GM12878 (cell line): Measurements from ENCODE around the gene PRODH. TPM values are rescaled to one million over a fixed set of nuclear protein-coding genes. Genes with fewer than 3 reads are reported as not detected.

Source experiments
- ATAC-seq: fragments of 200-7000 bp; cut with Tn5 transposase; 3 replicates; pipeline ENCODE4 v1.9.1; 2020; ENCODE audit warnings: mild to moderate bottlenecking, moderate library complexity
- BruUV-seq: library from RNA; stranded (reverse); fragments of 400-500 nt; replicated peaks from 2 replicates; lab custom pipeline; 2021; lab: Mats Ljungman, UMichigan
- CTCF ChIA-PET: fragments of 300-600 bp; sonication (Branson Sonifier 250); formaldehyde crosslinking; extraction: SDS; loops from one replicate; lab custom pipeline; 2021; ENCODE audit warnings: inconsistent platforms; lab: Yijun Ruan, JAX
- POLR2A ChIA-PET: fragments of 350-600 bp; formaldehyde crosslinking; extraction: SDS; loops from one replicate; lab custom pipeline; 2021; ENCODE audit warnings: inconsistent platforms; lab: Charles Lee
- RAD21 ChIA-PET: fragments of 300-600 bp; sonication (Branson Sonifier 250); formaldehyde crosslinking; loops from one replicate; lab custom pipeline; 2023; ENCODE audit warnings: antibody characterized with exemption; ENCODE audit not compliant: unreplicated experiment; lab: Charles Lee
- SMC1A ChIA-PET: fragments of 300-600 bp; sonication (Branson Sonifier 250); formaldehyde crosslinking; loops from one replicate; lab custom pipeline; 2023; ENCODE audit not compliant: unreplicated experiment, uncharacterized antibody; lab: Charles Lee
- DNase-seq: peaks from one replicate; pipeline ENCODE4 v3.0.0-alpha.2; 2011; ENCODE audit warnings: low read depth, low spot score
- FAIRE-seq: peaks from 3 replicates; lab custom pipeline; 2011; peaks lifted over from hg19 to GRCh38; lab: Jason Lieb, UNC
- H2AFZ ChIP-seq: 2 replicates; pipeline ENCODE4 v1.6.0; 2011; ENCODE audit warnings: low read depth, low read length, control low read depth; ENCODE audit not compliant: control insufficient read depth
- H3K27ac ChIP-seq: 2 replicates; pipeline ENCODE4 v1.5.1; 2011; ENCODE audit warnings: control low read depth; ENCODE audit not compliant: control insufficient read depth, insufficient read depth
- H3K27me3 ChIP-seq, 2 experiments: replicated peaks in 1 of 2; 2 replicates each; pipeline versions ENCODE4 v1.6.0 to v1.6.1; 2011; ENCODE audit warnings: low read length in 1 of 2; ENCODE audit not compliant: control insufficient read depth in 2 of 2, insufficient read depth in 2 of 2
- H3K36me3 ChIP-seq, 2 experiments: 2 replicates each; pipeline ENCODE4 v1.5.1; 2011; ENCODE audit warnings: low read length in 1 of 2; ENCODE audit not compliant: control insufficient read depth in 2 of 2, insufficient read depth in 2 of 2
- H3K4me1 ChIP-seq: 2 replicates; pipeline ENCODE4 v1.6.1; 2011; ENCODE audit warnings: mild to moderate bottlenecking, low read length, moderate library complexity, mixed read lengths; ENCODE audit not compliant: control insufficient read depth, insufficient read depth
- H3K4me2 ChIP-seq: 2 replicates; pipeline ENCODE4 v1.6.0; 2011; ENCODE audit warnings: control low read depth; ENCODE audit not compliant: control insufficient read depth, insufficient read depth
- H3K4me3 ChIP-seq: fragments of 200-600 bp; sonication (generic); 2 replicates; pipeline ENCODE4 v1.5.1; 2016
- H3K79me2 ChIP-seq: 2 replicates; pipeline ENCODE4 v1.6.0; 2011; ENCODE audit warnings: low read length; ENCODE audit not compliant: control insufficient read depth, insufficient read depth
- H3K9ac ChIP-seq: 2 replicates; pipeline ENCODE4 v1.8.0; 2011; ENCODE audit warnings: low read length, control low read depth, mixed read lengths; ENCODE audit not compliant: control insufficient read depth, insufficient read depth
- H3K9me3 ChIP-seq: replicated peaks from 3 replicates; pipeline ENCODE4 v1.5.1; 2011; ENCODE audit warnings: mild to moderate bottlenecking, low read length; ENCODE audit not compliant: control insufficient read depth, insufficient read depth
- H4K20me1 ChIP-seq: 2 replicates; pipeline ENCODE4 v1.6.0; 2011; ENCODE audit not compliant: control insufficient read depth, insufficient read depth
- LARP7 ChIP-seq: fragments of 450-650 bp; IDR thresholded peaks from 2 replicates; pipeline ENCODE4 v1.6.1; 2017; ENCODE audit warnings: mild to moderate bottlenecking
- WGBS: methylation state at CpG from one replicate; pipeline ENCODE4 v1.1.6; 2016; ENCODE audit warnings: low lambda C conversion rate; ENCODE audit not compliant: insufficient replicate concordance, insufficient coverage; ENCODE audit errors: missing lambda C conversion rate; 5-methylcytosine and 5-hydroxymethylcytosine counted together
- in situ Hi-C: fragments of 300-500 bp; cut with MboI; formaldehyde crosslinking; loops from 9 replicates; pipeline ENCODE4 v1.14.3; 2018; ENCODE audit warnings: mixed read lengths
- intact Hi-C: fragments of 100-400 bp; cut with micrococcal nuclease; formaldehyde crosslinking; loops from one replicate; pipeline ENCODE4 v1.14.2; 2022; ENCODE audit not compliant: unreplicated experiment
- polyA plus RNA-seq, 11 experiments: library from polyadenylated mRNA; depleted of rRNA in 4 of 11; unstranded in 6 of 11; stranded (reverse) in 5 of 11; fragments of >200 nt; fragmentation: Nextera tagmentation in 4 of 11; fragmentation: Illumina TruSeq in 1 of 11; extraction: Ambion mirVana in 4 of 11; extraction: Trizol in 1 of 11; gene quantifications; 1 replicate in 1 of 11; 2 replicates in 10 of 11; pipeline versions ENCODE4 v1.2.1 to v1.2.3, GENCODE V29; 2011 to 2016; ENCODE audit warnings: inconsistent platforms in 2 of 11, missing spikeins in 2 of 11, low read depth in 1 of 11
- total RNA-seq, 4 experiments: library from RNA; depleted of rRNA in 3 of 4; stranded (reverse); fragments of >200 nt in 3 of 4; fragmentation: Illumina TruSeq in 1 of 4; extraction: Trizol in 1 of 4; gene quantifications; 2 replicates each; pipeline versions ENCODE4 v1.2.1 to v1.2.3, GENCODE V29; 2013 to 2021
- TF ChIP-seq, protein P1 (sequence below): fragments of 450-650 bp; IDR thresholded peaks from 2 replicates; pipeline ENCODE4 v1.6.1; 2017; ENCODE audit warnings: mild to moderate bottlenecking, moderate library complexity

Gene PRODH
- total and polyA plus RNA-seq, 10 of the 15 experiments (the other 5 are each of a cell fraction or from before 2014, with no cell fraction given) = 0.03 to 0.10 (median 0.07) TPM; not detected in 6

DNA sequence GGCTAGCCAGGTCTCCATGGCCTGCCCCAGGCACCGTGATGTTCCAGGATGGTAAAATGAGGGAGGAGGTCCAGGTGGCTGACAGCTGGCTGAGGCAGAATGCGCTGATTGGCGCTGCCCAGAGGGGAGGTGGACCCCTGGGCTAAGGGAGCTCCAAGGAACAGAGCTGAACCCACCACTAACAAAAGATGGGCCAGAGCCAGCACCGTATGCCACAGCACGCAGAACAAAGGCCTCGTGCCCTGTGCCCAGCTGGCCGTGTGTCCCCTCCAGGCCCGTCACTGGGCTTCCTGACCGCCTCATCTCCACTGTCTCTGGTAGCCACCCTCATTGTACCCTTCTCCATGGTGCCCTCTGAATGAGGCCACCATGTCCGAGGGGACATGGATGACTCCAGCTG lies 19.6 kb upstream of the PRODH start:
- Histone ChIP-seq H3K4me1 (no peaks in the 10 kb centered on the region), H3K9ac (no peak overlapping the region), H3K9me3 (no peaks in the 10 kb centered on the region), H3K4me2 (no peak overlapping the region), H3K79me2 (no peaks in the 10 kb centered on the region), H4K20me1 (no peaks in the 10 kb centered on the region), H2AFZ (no peak overlapping the region), H3K27ac (no peak overlapping the region), H3K27me3 (no peaks in the 10 kb centered on the region), H3K4me3 (no peak overlapping the region), H3K36me3 (no peaks in the 10 kb centered on the region)
- in situ Hi-C loops = no loop called here
- ChIA-PET RAD21 (no interaction called here), POLR2A (no interaction called here), SMC1A (interaction anchor here (0.6 kb wide), 1 partner anchor 122 kb away, joined by 3 read pairs; no protein-coding TSS in a partner anchor), CTCF (interaction anchor here (0.7 to 1.0 kb wide), 2 partner anchors 49 to 163 kb away, joined by 3 to 4 read pairs; partner anchors contain the start of gene DGCR6)
- 40% methylated on average over 10 of the region's 10 CpGs for WGBS
- intact Hi-C loops = no loop called here
- DNase-seq (no peak), FAIRE-seq (no peak), ATAC-seq (no peak)
- BruUV-seq = no TSS peak
- TF ChIP-seq LARP7 = no peak
- TF ChIP-seq, protein P1, sequence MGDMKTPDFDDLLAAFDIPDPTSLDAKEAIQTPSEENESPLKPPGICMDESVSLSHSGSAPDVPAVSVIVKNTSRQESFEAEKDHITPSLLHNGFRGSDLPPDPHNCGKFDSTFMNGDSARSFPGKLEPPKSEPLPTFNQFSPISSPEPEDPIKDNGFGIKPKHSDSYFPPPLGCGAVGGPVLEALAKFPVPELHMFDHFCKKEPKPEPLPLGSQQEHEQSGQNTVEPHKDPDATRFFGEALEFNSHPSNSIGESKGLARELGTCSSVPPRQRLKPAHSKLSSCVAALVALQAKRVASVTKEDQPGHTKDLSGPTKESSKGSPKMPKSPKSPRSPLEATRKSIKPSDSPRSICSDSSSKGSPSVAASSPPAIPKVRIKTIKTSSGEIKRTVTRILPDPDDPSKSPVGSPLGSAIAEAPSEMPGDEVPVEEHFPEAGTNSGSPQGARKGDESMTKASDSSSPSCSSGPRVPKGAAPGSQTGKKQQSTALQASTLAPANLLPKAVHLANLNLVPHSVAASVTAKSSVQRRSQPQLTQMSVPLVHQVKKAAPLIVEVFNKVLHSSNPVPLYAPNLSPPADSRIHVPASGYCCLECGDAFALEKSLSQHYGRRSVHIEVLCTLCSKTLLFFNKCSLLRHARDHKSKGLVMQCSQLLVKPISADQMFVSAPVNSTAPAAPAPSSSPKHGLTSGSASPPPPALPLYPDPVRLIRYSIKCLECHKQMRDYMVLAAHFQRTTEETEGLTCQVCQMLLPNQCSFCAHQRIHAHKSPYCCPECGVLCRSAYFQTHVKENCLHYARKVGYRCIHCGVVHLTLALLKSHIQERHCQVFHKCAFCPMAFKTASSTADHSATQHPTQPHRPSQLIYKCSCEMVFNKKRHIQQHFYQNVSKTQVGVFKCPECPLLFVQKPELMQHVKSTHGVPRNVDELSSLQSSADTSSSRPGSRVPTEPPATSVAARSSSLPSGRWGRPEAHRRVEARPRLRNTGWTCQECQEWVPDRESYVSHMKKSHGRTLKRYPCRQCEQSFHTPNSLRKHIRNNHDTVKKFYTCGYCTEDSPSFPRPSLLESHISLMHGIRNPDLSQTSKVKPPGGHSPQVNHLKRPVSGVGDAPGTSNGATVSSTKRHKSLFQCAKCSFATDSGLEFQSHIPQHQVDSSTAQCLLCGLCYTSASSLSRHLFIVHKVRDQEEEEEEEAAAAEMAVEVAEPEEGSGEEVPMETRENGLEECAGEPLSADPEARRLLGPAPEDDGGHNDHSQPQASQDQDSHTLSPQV = no peak
